Brain pericyte (primary cell): ENCODE measurements around the gene RASSF8.
A peak's percentile ranks its signal among the peaks of the same experiment; 100 is the strongest.
"Not testable (repeated sequence)": the region's sequence is repeated elsewhere in the genome, so short reads cannot be mapped to it uniquely, and the experiment has no call there.

Source experiments
- DNase-seq: peaks from one replicate; pipeline ENCODE4 v3.0.0-alpha.2; 2012; ENCODE audit warnings: low read depth, low spot score

RASSF8 gene

DNA sequence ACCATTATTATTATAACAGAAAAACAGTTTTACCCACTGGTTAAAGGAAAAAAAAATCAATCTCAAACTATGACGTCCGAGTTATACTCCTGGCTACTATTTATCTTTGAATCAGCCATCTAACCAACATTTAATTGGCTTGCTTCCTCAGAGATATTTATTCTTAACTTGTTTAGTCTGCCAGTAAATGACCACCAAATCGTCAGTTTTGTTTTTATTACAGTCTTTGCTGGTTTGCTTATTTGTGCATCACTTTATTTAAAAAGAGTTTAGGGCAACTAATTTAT, 71.2 kb downstream of the RASSF8 start:
- DNase-seq, result no peak

DNA sequence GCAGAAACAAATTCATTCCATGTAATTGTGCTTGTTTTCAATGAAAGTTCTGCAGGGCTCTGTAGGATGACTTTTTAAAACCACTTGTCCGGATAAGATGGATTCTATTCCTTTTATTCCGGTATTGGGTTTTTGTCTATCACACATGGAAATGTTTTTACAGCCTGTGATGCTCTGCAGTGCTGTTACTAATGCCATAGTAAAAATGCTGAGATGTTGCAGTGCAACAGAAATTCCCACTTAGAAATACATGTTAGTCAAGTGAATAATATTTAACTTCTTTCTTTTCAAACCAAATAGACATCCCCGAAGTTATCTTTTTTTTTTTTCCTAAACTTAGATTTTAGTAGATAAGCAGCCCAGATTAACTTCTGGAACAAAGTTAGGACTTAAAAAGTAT, 71.9 kb downstream of the RASSF8 start:
- no peak for DNase-seq

DNA sequence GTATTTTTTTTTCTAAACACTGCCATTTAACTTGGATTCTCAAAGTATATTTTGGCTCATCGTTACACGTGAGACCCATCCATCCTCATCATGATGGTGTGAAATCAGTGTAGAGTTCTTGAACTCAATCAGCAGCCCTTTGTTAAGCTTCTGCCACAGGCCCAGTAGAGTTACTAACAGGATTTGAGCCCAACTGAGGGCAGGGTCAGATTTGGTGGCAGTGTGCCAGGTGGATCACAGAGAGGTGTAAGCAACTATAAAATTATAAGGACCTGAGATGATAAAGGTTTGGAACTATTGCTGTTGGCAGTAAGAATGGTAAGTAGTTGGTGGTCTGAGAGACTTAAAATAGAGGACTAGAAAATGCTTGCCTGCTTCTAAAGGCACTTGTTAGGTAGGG, 72.8 kb downstream of the RASSF8 start:
- no peak for DNase-seq

DNA sequence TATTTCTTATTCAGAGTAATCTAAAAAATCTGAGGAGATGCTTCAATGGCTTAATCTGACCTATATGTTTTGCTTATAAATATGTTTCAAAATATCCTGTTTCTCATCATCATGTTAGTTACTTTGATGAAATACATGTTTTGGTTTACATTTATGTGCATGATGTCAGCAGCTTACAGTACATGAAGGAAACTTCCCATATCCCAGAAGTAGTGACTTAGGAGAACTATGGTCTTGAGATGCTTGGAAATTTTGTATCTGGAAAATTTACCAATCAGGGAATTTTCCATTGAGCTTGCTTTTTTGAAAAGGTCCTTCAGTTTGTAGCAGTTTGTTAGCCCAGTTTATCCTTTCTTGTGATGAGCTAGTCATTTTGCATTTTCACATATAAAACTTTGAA, 73.3 kb downstream of the RASSF8 start:
- no peak for DNase-seq

DNA sequence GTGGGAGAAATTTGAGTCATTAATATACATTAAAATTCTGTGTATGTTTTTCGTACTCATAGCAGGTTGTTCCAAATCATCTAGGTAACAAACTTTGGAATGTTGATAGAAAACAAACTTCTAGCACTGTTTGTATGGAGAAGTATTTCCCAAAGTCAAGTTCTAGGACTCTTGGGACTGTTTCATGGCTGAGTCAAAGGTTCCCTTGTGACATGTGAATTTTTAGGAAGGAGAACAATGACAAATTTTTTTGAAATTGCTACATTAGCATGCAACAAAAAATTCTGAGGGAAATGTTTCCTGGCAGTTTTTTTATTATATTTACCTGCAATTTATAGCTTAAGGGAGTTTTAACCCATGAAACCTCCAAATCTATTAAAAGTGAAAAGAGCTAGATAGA, 73.8 kb downstream of the RASSF8 start:
- no peak for DNase-seq

DNA sequence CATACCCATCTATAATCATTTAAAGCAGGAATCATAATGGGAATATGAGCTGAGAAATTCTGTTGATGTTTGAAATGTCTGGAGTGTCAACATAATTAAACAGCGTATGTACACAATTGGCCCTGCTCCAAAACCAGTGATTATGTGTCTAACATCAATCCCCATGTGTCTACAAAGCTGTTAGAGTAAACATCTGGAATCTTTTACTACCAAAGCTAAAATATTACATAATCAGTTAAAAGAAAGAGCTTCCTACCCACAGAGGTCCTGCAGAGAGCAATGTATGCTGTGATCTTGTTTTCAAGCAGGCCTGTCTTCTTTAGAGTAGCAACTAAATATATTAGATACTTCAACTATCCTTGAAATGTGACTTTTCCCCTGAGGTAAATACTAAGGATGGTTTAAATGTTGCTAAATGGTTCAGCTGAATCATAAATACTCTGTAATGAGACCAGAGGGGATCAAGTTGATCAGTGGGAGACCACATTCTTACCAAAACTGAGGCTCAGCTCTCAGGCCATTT, 74.3 kb downstream of the RASSF8 start:
- no peak for DNase-seq

DNA sequence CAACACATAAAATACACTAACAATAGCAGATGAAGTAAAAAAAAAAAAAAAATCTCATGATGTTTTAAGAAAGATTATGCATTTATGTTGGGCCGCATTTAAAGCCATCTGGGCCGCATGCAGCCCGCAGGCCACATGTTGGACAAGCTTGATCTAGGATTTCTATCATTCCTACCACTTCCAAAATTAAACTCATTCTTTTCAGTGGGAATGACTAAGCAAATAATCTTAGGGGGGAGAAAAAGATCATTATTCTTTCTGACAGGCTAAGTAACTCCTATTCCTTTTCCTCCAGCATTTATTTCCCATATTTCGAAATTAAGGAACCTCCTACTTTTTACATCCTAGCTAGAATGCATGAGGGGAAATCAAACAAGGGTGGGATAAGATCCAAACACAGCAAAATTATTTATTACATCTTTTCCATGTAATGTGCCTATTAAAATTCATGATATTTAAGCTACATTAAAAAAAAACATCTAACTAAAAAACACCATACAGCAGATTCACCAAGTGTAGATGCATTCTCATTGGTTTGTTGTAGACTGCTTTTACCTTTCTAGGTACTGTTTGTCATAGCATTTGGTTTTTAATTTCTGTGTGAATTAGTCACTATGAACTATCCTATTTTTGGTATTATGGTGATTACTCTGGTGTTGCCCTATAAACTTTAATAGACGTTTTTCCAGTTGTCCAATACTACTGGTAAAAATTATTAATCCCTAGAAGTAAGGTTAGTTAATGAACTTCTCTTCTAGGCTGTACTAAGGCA, 76.1 kb downstream of the RASSF8 start:
- no peak for DNase-seq

DNA sequence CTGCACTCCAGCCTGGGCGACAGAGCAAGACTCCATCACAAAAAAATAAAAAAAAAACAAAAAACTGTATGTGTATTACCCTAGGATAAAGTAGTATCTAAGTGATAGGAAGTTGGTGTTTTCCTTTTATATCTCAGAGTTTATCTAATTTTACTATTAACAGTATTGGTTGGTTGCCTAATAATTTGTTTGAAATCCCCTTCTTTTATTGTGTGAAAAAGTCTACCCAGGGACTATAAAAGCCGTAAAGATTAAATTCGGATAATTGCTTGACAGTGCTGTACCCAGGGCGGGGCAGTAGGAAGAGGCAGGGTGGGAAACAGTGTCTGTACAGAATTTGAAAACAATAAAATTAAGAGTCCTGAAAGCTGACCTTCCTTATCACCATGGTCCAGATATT, 78.4 kb downstream of the RASSF8 start:
- DNase-seq, result no peak

DNA sequence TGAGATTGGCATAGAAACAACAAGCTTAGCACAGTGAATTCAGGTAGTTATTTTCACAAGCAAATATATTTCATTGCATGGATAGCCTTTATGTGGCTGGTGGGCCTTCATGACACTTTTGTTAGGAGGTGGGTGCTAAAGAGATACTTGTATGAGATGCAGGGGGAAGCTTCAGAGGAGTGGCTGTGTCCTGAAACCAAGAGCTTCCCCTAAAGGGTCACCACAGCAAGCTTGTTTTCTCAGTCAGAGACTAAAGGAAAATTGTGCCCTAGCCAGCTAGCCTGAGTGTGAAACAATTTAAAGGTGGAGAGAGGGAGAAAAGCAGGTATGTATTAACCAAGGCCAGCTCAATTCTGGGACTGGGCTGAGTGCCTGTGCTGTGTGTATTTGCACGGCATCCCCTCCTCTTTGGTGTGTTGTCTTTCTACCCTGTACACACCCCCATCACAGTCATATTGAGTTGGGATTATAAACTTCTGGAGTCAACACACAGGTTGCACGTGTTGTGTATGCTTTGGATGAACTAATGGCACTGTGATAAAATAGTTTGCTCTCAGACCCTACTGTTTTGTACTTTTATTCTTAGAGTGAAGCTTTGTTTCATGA, 79.2 kb downstream of the RASSF8 start:
- no peak for DNase-seq

DNA sequence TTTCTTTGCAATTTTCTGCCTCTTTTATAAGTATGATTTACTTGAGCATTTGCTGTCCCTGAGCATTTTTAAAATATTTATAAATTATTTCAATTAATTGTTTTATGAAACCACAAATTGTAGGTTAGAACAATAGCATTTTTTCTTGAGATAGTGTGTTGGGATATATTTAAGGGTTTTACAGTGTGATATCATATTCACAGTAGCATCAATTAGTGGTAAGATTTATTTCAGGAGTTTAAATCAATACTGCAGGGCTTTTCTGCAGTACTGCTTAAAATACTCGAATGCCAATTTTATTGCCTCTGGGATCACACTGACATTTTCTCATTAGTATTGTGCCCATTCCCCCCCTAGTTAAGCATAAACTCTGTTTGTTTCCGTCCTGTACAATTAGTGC, 84.2 kb downstream of the RASSF8 start:
- no peak for DNase-seq

DNA sequence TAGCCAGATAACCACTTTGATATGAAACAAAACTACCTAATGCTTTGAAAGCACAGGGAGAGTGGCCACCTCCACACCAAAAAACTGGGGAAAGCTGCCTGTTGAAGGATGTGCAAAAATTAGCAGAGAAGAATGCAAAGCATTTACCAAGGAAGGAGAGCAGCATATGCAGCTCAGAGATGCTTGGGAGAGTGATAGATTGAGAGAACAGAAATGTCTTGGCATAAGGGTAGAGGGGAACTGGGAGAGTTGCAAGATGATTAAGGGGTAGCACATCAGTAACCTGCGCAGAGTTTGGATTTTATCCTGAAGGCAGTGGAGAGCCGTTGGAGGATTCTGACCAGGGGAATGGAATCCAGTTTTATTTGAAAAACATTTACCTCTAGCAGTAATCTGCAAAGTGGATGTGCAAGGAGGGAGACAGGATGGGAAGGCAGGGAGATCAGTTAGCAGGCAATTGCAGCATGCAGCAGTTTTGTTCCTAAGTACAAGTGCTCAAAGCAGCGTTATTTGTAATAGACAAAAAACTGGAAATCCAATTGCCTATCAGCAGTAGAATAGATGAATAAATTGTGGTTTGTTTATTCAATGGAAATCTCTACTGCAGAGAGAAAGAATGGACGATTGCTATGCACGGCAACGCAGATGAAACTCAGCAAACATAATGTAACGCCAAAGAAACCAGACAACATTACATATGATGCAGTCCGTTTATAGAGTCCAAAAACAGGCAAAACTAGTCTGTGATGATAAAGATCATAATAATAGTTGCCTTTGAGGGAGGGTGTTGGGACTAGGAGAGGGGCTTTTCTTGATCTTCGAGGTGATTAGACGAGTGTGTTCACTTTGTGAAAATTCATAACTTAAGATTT, 84.9 kb downstream of the RASSF8 start:
- no peak for DNase-seq

DNA sequence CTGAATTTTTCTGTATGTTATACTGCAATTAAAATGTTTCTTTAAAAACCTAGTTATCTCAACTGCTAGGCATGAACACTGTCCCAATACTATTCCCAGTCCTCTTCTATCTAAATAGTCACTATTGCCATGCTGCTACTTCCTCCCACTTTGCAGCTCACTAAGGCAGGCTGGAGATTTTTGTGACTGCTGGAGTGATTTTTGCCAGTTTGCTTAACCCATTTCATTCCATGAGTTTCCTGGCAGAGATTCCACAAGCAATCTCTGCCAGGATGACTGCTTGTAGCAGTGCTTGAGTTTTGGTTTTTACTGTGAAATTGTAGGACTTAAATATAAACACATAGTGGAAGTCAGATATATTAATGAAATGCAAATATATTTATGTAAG, 85.5 kb downstream of the RASSF8 start:
- no peak for DNase-seq

DNA sequence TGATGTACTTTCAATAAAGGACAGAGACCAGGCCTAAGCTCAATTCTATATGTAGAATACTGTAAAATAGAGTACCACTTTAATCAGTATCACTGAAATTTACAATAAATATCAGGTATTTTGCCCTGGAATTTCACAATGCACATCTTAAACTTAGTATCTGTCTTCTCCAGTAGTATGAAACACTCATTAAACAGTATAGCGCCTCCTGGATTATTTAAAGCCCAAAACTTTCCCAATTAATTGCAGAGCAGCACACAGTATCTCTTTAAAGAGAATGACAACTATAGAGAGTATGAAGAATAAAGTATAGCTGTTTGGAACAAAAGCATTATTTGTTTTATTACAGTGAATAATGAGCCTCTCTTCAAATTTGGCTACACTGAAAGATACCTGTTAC, 86.1 kb downstream of the RASSF8 start:
- DNase-seq, result no peak

DNA sequence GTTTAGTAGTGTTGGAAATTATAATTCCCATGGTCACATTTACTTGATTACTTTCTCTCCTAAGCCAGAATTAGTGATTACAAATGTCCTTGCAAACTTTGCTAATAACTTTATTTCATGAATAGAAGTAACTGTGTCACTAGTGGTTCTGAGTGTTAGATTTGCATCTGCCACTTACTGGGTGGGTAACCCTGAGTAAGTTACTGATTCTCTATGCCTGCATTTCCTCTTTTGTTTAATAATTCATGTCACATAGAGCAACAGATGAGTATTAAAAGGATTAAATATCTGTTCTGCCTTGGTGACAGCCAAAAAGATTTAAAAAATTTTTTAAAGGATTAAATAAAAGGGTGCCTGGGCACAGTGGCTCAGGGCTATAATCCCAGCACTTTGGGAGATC, 87.7 kb downstream of the RASSF8 start:
- DNase-seq, result no peak

DNA sequence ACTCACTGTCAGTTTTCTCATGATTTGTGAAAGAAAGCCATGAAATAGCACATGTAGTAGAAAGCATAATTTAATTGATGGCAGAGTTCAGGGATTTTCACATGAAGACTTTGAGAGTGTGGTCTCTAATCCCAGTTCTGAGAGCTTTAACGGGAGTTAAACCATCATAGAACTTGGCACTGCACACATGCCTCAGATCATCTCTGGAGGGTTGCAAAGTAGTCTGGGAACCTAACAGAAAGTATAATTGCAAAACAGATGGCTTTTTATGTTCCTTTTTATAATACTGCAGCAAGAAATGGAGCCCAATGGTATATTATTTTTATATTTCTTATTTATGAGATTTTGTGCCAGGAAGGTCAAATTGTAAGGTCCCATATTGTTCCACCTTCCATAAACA, 88.4 kb downstream of the RASSF8 start:
- no peak for DNase-seq

DNA sequence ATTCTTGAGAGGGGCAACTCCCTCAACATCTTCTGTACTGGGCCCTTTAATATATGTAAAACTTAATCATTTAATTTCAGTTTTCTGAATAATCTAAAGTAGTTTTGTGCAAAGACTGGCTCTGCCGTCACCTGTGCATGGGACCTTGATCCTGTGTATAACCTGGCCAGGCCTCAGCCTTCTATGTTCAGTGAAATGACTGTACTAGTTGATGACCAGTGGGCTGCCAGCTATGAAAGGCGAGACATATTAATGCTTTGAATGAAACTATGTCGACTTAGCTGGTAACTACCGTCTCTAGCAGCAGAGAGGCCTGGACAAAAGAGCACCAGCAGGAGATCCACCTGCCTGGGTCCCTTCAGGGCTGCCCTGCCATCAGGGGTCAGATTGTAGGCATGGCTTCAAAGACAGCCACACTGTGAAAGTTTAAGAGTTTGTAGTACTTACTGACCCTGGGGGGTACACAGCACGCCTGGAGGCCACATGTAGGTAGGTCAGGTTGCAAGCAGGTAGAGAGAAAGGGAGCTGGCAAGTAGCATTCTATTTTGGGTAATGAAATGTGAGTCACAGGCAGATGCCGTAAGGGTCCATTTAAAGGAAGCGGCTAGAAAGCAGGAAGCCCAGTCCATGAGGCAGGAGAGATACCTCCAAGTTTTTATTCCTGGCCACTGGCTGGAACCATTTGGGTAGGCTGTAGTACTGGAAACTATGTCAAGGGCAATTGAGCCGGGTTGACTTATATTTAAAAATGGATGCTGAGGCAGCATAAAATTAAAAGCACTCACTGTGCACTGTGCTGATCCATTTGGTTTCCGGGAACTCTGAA, 89.1 kb downstream of the RASSF8 start:
- no peak for DNase-seq

DNA sequence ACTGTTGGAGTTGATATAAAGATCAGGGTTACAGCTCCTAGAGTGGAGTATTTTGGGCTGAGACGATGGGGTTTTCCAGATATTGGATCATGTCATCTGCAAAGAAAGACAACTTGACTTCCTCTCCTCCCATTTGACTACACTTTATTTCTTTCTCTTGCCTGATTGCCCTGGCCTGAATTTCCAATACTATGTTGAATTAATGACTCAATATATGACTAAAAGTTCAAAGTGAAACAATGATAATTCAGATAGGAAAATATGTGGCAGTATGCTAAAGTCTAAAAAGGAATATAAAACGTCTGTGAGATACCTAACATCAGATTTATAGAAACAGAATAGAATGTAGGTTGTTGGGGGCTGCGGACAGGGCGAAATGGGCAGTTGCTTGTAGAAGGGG, 94.2 kb downstream of the RASSF8 start:
- DNase-seq, result no peak

DNA sequence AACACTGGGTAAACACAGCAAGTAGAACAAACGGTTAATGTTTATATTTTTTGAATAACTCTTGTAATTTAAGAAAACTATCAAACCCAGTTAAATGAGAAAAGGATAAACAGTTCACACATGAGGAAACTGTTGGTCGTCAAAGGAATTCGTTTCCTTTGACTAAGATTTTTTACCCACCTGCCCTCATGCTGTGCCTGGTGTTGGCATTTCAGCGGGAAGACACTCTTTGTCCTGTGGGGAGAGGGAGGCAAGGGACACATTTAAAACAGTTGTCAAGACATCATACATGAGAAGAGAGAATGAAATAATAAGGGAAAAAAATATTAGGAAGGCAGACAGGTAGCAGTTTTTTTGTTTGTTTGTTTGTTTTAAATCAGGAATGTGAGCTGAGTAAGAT, 95.9 kb downstream of the RASSF8 start:
- DNase-seq, result no peak

DNA sequence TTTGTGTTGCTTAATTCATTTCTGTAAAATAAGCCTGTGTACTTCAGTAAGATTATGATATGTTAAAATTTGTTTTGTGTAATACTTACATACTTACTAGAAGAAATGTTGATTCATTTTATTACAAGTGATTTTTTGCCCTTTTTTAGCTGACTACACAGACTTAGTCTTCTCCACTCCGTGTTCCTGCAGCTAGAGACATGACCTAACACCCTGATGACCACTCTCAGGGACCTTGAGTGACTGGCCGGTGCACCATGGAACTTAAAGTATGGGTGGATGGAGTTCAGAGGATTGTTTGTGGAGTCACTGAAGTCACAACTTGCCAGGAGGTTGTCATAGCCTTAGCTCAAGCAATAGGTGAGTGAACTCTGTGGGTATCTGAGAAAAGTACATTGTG, 96.6 kb downstream of the RASSF8 start:
- no peak for DNase-seq

DNA sequence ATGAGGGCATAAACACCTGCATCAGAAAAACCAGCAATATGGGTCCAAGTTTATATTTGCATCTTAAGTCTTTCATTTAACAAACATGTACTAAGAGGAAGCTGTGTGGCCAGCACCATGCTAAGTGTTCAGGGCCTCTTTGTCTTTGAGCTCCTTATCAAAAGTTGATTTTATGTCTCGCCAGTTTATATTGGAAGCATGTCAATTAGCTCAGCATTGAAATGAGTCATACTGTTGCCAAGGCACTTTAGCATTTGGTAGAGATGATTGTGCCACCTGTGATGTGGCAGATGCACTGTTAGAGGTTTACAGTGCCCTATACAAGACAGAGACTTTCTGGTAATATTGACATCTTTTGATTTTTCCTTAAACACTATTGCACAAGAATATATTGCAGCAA, 97.9 kb downstream of the RASSF8 start:
- peak; percentile 42 for DNase-seq

DNA sequence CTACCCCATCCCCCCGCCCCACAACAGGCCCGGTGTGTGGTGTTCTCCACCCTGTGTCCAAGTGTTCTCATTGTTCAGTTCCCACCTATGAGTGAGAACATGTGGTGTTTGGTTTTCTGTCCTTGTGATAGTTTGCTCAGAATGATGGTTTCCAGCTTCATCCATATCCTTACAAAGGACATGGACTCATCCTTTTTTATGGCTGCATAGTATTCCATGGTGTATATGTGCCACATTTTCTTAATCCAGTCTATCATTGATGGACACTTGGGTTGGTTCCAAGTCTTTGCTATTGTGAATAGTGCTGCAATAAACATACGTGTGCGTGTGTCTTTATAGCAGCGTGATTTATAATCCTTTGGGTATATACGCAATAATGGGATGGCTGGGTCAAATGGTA, 98.8 kb downstream of the RASSF8 start:
- not testable (repeated sequence) for DNase-seq

DNA sequence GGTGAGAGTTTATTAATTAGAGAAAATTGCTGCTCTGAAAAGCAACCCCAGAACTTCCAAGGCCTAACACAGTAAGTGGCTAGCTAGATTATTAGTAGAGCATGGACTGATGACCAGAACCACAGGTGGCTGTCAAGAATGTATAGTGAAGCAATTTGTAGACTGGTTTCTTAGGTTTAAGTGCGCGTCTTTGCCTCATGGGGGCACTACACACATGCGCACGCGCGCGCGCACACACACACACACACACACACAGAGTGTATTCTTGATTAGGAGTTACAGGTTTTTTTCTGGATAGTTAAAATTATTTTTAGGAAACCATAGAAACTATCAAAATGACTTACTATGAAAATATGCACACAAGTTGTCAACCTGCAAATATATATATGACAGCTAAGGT, 99.8 kb downstream of the RASSF8 start:
- DNase-seq, result no peak
